Aorta (tissue), 5 donors: ENCODE measurements around the gene CD46. TPM values are rescaled to one million over a fixed set of nuclear protein-coding genes. Genes with fewer than 3 reads are reported as not detected.

Experiments used
- ATAC-seq: fragments of 200-7000 bp; cut with Tn5 transposase; one replicate; pipeline ENCODE4 v1.9.1; 2022; ENCODE audit warnings: moderate library complexity; ENCODE audit not compliant: low FRiP score
- DNase-seq, 2 donors: peaks; one replicate each; pipeline ENCODE4 v3.0.0-alpha.2; 2020
- H3K27ac ChIP-seq, 2 donors: one replicate each; pipeline ENCODE4 v1.5.1; 2013; ENCODE audit warnings: low read length in 2 of 2, mild to moderate bottlenecking in 2 of 2, moderate library complexity in 2 of 2, control low read depth in 1 of 2, inconsistent platforms in 1 of 2, low read depth in 1 of 2
- H3K27me3 ChIP-seq, 2 donors: one replicate each; pipeline ENCODE4 v1.6.1; 2013; ENCODE audit warnings: control low read depth in 1 of 2, low read length in 1 of 2, mild to moderate bottlenecking in 1 of 2, moderate library complexity in 1 of 2; ENCODE audit not compliant: insufficient read depth in 2 of 2, control insufficient read depth in 1 of 2
- H3K36me3 ChIP-seq, 2 donors: one replicate each; pipeline ENCODE4 v1.6.1; 2013; ENCODE audit warnings: control low read depth in 1 of 2, low read length in 1 of 2, mild to moderate bottlenecking in 1 of 2; ENCODE audit not compliant: insufficient read depth in 2 of 2, control insufficient read depth in 1 of 2
- H3K4me1 ChIP-seq, 2 donors: one replicate each; pipeline ENCODE4 v1.6.1; 2013; ENCODE audit warnings: low read length in 2 of 2, control low read depth in 1 of 2, mild to moderate bottlenecking in 1 of 2, moderate library complexity in 1 of 2; ENCODE audit not compliant: insufficient read depth in 2 of 2, control insufficient read depth in 1 of 2
- H3K4me3 ChIP-seq, 2 donors: one replicate each; pipeline ENCODE4 v1.5.1; 2013; ENCODE audit warnings: low read length in 2 of 2, control low read depth in 1 of 2, mild to moderate bottlenecking in 1 of 2
- H3K9me3 ChIP-seq: one replicate; pipeline ENCODE4 v1.6.1; 2013; ENCODE audit warnings: mild to moderate bottlenecking, low read length; ENCODE audit not compliant: control insufficient read depth
- WGBS, 2 donors: extraction: QIAGEN DNeasy Blood & Tissue Kit; methylation state at CpG; one replicate each; pipeline ENCODE4 v1.1.7; 2013; 5-methylcytosine and 5-hydroxymethylcytosine counted together
- intact Hi-C, 2 donors: fragments of 100-400 bp; cut with DNase I; formaldehyde crosslinking; loops; one replicate each; pipeline versions ENCODE4 v1.14.2 to v1.15.0; 2022
- polyA plus RNA-seq, 2 donors: library from polyadenylated mRNA; stranded (reverse); fragments of 200-250 nt; gene quantifications; one replicate each; pipeline ENCODE4 v1.2.3, GENCODE V29; 2013
- total RNA-seq, 2 donors: library from RNA; stranded (reverse); fragmentation: NEBNext Ultra II Directional; extraction: Animal tissue kit (Norgen Biotek cat#: 25700); gene quantifications; one replicate each; pipeline ENCODE4 v1.2.1, GENCODE V29; 2021
- donor health status: healthy with polysubstance abuse.
- donor health status: Bipolar disorder and iron deficiency.
- donor health status: DM: no; HTN: no; CAD: no.
- donor health status: DM: no; HTN: no; CAD: no.
- donor health status: DM: yes; HTN: yes; CAD: no.

CD46 gene
- total and polyA plus RNA-seq, 4 donors: 56.3 to 210 (median 171) TPM

GRCh38 chr1:207811920-207812720, 60.3 kb downstream of the CD46 start:
- Histone ChIP-seq H3K4me3 (no peak overlapping the region), H3K9me3 (no peaks in the 10 kb centered on the region), H3K27ac (peak overlapping the region; percentile 24 to 78), H3K4me1 (peaks cover 4 to 5% of the 10 kb centered on the region in 2 donors), H3K27me3 (no peaks in the 10 kb centered on the region), H3K36me3 (peaks cover 2 to 18% of the 10 kb centered on the region in 2 donors)
- ATAC-seq: peak; percentile 69
- 14 to 18% methylated on average over 16 of the region's 16 CpGs for WGBS, 2 donors
- peak in 1 of 2 donors; percentile 81 for DNase-seq
- intact Hi-C loops: loop anchor here in 1 of 2 donors (10.0 kb wide), 1 partner anchor 413 kb away; no protein-coding TSS in a partner anchor

- intact Hi-C loops: loop anchor here in 1 of 2 donors (10.0 kb wide), 1 partner anchor 412 kb away; no protein-coding TSS in a partner anchor
- H3K9me3 ChIP-seq: no peaks in the 10 kb centered on the region
- 34 to 35% methylated on average over 10 of the region's 10 CpGs for WGBS, 2 donors
- no peak for ATAC-seq
- peak in 1 of 2 donors; percentile 49 for DNase-seq
- no peaks in the 10 kb centered on the region for H3K27me3 ChIP-seq
- H3K27ac ChIP-seq: peak overlapping the region in 1 of 2 donors; percentile 74
- H3K4me1 ChIP-seq: peaks cover 4 to 5% of the 10 kb centered on the region in 2 donors
- H3K36me3 ChIP-seq: peaks cover 2 to 16% of the 10 kb centered on the region in 2 donors
- no peak overlapping the region for H3K4me3 ChIP-seq
Measured at GRCh38 chr1:207812778-207813511, 61.1 kb downstream of the CD46 start.

GRCh38 chr1:207813512-207813881, 61.6 kb downstream of the CD46 start:
- intact Hi-C loops: loop anchor here in 1 of 2 donors (10.0 kb wide), 1 partner anchor 411 kb away; no protein-coding TSS in a partner anchor
- no peak overlapping the region for H3K4me3 ChIP-seq
- ATAC-seq (no peak), DNase-seq (no peak)
- WGBS, 2 donors: 43 to 53% methylated on average over 3 of the region's 3 CpGs
- no peaks in the 10 kb centered on the region for H3K9me3 ChIP-seq
- H3K27ac ChIP-seq: peak overlapping the region in 1 of 2 donors; percentile 74
- H3K36me3 ChIP-seq: peaks cover 2 to 13% of the 10 kb centered on the region in 2 donors
- H3K4me1 ChIP-seq: peaks cover 4 to 5% of the 10 kb centered on the region in 2 donors
- H3K27me3 ChIP-seq: no peaks in the 10 kb centered on the region

GRCh38 chr1:207813946-207814345, 62.1 kb downstream of the CD46 start:
- intact Hi-C loops: loop anchor here in 1 of 2 donors (10.0 kb wide), 1 partner anchor 411 kb away; no protein-coding TSS in a partner anchor

DNA sequence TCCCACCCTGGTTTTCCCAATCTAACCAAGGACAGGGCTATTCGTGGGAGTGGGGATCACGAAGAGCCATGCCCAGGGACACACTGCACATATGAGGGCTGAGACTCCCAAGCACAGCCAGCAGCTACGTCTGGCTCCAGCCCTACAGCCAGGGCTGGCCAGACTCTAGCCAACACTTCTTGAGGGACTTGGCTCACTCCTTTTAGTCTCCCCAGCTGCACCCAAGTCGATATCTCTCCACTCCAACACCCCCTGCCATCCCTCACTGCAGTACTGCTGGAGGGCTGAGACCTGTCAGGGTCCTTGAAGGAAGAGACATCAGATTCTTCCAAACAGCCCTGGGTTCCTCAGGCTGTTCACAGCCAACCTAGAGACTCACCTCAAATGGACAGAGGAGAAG, 62.6 kb downstream of the CD46 start:
- peaks cover 4 to 5% of the 10 kb centered on the region in 2 donors for H3K4me1 ChIP-seq
- no peaks in the 10 kb centered on the region for H3K9me3 ChIP-seq
- H3K4me3 ChIP-seq: no peak overlapping the region
- DNase-seq (peak in 1 of 2 donors; percentile 47), ATAC-seq (no peak)
- peak overlapping the region; percentile 23 to 74 for H3K27ac ChIP-seq
- intact Hi-C loops: loop anchor here in 1 of 2 donors (10.0 kb wide), 1 partner anchor 410 kb away; no protein-coding TSS in a partner anchor
- WGBS, 2 donors: 2 to 8% methylated on average over 4 of the region's 4 CpGs
- H3K36me3 ChIP-seq: peaks cover 2 to 11% of the 10 kb centered on the region in 2 donors
- H3K27me3 ChIP-seq: no peaks in the 10 kb centered on the region

More at GRCh38 chr1:207813946-207814345, 62.1 kb downstream of the CD46 start:
- 4 to 7% methylated on average over 3 of the region's 3 CpGs for WGBS, 2 donors
- H3K27ac ChIP-seq: peak overlapping the region in 1 of 2 donors; percentile 74
- ATAC-seq (no peak), DNase-seq (no peak)
- H3K4me1 ChIP-seq: peaks cover 4 to 5% of the 10 kb centered on the region in 2 donors
- no peak overlapping the region for H3K4me3 ChIP-seq
- no peaks in the 10 kb centered on the region for H3K27me3 ChIP-seq
- H3K9me3 ChIP-seq: no peaks in the 10 kb centered on the region
- H3K36me3 ChIP-seq: peaks cover 2 to 13% of the 10 kb centered on the region in 2 donors

- no peaks in the 10 kb centered on the region for H3K9me3 ChIP-seq
- ATAC-seq: no peak
- 41 to 42% methylated on average over 8 of the region's 8 CpGs for WGBS, 2 donors
- H3K4me1 ChIP-seq: peaks cover 4 to 5% of the 10 kb centered on the region in 2 donors
- no peak overlapping the region for H3K4me3 ChIP-seq
- peak overlapping the region in 1 of 2 donors; percentile 82 for H3K27ac ChIP-seq
- intact Hi-C loops: loop anchor here in 1 of 2 donors (10.0 kb wide), 1 partner anchor 409 kb away; no protein-coding TSS in a partner anchor
- no peak for DNase-seq
- H3K27me3 ChIP-seq: no peaks in the 10 kb centered on the region
- peaks cover 2 to 11% of the 10 kb centered on the region in 2 donors for H3K36me3 ChIP-seq
Measured at GRCh38 chr1:207815466-207815865, 63.6 kb downstream of the CD46 start.

DNA sequence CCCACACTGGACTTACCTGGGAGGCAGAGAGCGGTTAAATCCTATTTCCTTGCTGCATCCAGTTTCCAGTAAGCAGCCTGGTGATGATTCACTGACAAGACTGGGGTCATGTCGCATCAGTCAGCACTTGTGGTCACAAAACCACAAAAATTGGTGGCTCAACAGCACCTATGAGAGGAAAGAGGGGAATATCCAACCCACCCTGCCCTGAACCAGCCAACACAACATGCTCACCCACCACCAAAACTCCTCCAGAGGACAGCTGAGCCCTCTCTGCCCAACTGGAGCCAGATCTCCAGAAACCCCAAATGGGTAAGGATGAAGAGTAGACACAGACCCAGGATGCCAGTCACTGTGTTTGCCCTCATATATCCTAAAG, 64.0 kb downstream of the CD46 start:
- intact Hi-C loops: loop anchor here in 1 of 2 donors (10.0 kb wide), 1 partner anchor 409 kb away; no protein-coding TSS in a partner anchor
- no peaks in the 10 kb centered on the region for H3K27me3 ChIP-seq
- WGBS, 2 donors: 86 to 91% methylated on average over 2 of the region's 2 CpGs
- peaks cover 2 to 11% of the 10 kb centered on the region in 2 donors for H3K36me3 ChIP-seq
- no peaks in the 10 kb centered on the region for H3K9me3 ChIP-seq
- H3K4me3 ChIP-seq: no peak overlapping the region
- peaks cover 4 to 5% of the 10 kb centered on the region in 2 donors for H3K4me1 ChIP-seq
- no peak for ATAC-seq
- no peak for DNase-seq
- H3K27ac ChIP-seq: peak overlapping the region in 1 of 2 donors; percentile 82

GRCh38 chr1:207817166-207817565, 65.3 kb downstream of the CD46 start:
- no peak for ATAC-seq
- Histone ChIP-seq H3K4me1 (peaks cover 4 to 5% of the 10 kb centered on the region in 2 donors), H3K27ac (peak overlapping the region in 1 of 2 donors; percentile 68), H3K27me3 (no peaks in the 10 kb centered on the region), H3K9me3 (no peaks in the 10 kb centered on the region), H3K36me3 (peaks cover 2 to 8% of the 10 kb centered on the region in 2 donors), H3K4me3 (no peak overlapping the region)
- DNase-seq: no peak
- WGBS, 2 donors: 16 to 25% methylated on average over 7 of the region's 7 CpGs
- intact Hi-C loops: loop anchor here in 1 of 2 donors (10.0 kb wide), 1 partner anchor 408 kb away; no protein-coding TSS in a partner anchor
